A673 (cell line): ENCODE data around the gene TBC1D22A. TPM values are rescaled to one million over a fixed set of nuclear protein-coding genes. Genes with fewer than 3 reads are reported as not detected.

Experiments used
- BruUV-seq: library from RNA; stranded (reverse); fragments of 400-500 nt; replicated peaks from 2 replicates; lab custom pipeline; 2021; lab: Mats Ljungman, UMichigan
- CTCF ChIA-PET: fragments of 300-600 bp; sonication (Branson Sonifier 250); formaldehyde crosslinking; loops from one replicate; lab custom pipeline; 2022; ENCODE audit warnings: antibody characterized with exemption; lab: Charles Lee
- POLR2A ChIA-PET: fragments of 300-600 bp; sonication (Branson Sonifier 250); formaldehyde crosslinking; loops from one replicate; lab custom pipeline; 2022; ENCODE audit warnings: antibody characterized with exemption; ENCODE audit not compliant: low non-redundant PET; lab: Charles Lee
- DNase-seq: peaks from one replicate; pipeline ENCODE4 v3.0.0-alpha.2; 2015; ENCODE audit warnings: low spot score
- H3K27ac ChIP-seq: fragments of 200-600 bp; sonication (generic); 2 replicates; pipeline ENCODE4 v1.5.1; 2016; ENCODE audit warnings: mixed run types, low read depth, mild to moderate bottlenecking, mixed read lengths, antibody characterized with exemption, low read length; ENCODE audit not compliant: poor library complexity, severe bottlenecking
- H3K27me3 ChIP-seq: fragments of 200-600 bp; sonication (generic); replicated peaks from 2 replicates; pipeline ENCODE4 v1.6.1; 2017; ENCODE audit warnings: mixed run types, low read depth, mild to moderate bottlenecking, mixed read lengths, antibody characterized with exemption, low read length; ENCODE audit not compliant: insufficient read depth, poor library complexity
- H3K36me3 ChIP-seq: fragments of 200-600 bp; sonication (generic); 2 replicates; pipeline ENCODE4 v1.6.1; 2016; ENCODE audit warnings: mixed run types, mild to moderate bottlenecking, mixed read lengths, antibody characterized with exemption, low read length; ENCODE audit not compliant: insufficient read depth, poor library complexity, severe bottlenecking
- H3K4me1 ChIP-seq: fragments of 200-600 bp; sonication (generic); 2 replicates; pipeline ENCODE4 v1.6.1; 2017; ENCODE audit warnings: mixed run types, mild to moderate bottlenecking, mixed read lengths, antibody characterized with exemption, low read length; ENCODE audit not compliant: insufficient read depth, poor library complexity, severe bottlenecking
- H3K4me3 ChIP-seq: fragments of 200-600 bp; sonication (generic); 2 replicates; pipeline ENCODE4 v1.5.1; 2016; ENCODE audit warnings: low read depth, mixed run types, mild to moderate bottlenecking, mixed read lengths, low read length; ENCODE audit not compliant: poor library complexity, severe bottlenecking
- H3K9me3 ChIP-seq: fragments of 200-600 bp; sonication (generic); 2 replicates; pipeline ENCODE4 v1.6.1; 2016; ENCODE audit warnings: mixed run types, low read depth, mild to moderate bottlenecking, mixed read lengths, antibody characterized with exemption, low read length; ENCODE audit not compliant: poor library complexity, severe bottlenecking
- EZH2 ChIP-seq: fragments of 200-600 bp; sonication (generic); IDR thresholded peaks from 2 replicates; pipeline ENCODE4 v1.6.1; 2017; ENCODE audit warnings: borderline replicate concordance, low read depth, mild to moderate bottlenecking, mixed read lengths, antibody characterized with exemption, low read length; ENCODE audit not compliant: poor library complexity, severe bottlenecking
- intact Hi-C: fragments of 100-400 bp; cut with micrococcal nuclease; formaldehyde crosslinking; loops from one replicate; pipeline ENCODE4 v1.10.0; 2022; ENCODE audit not compliant: unreplicated experiment
- total RNA-seq: library from RNA; stranded (reverse); gene quantifications from 2 replicates; pipeline ENCODE4 v1.2.3, GENCODE V29; 2021
- TF ChIP-seq, protein P1 (sequence below): fragments of 300-800, 200-600 bp; sonication (generic); conservative IDR thresholded peaks from 2 replicates; pipeline ENCODE4 v1.5.1; 2017; ENCODE audit warnings: low read depth, mild to moderate bottlenecking, antibody characterized with exemption, low read length, moderate library complexity, mixed read lengths

TBC1D22A gene
- total RNA-seq, 1 experiment from 2014 or later = 22.5 TPM

DNA sequence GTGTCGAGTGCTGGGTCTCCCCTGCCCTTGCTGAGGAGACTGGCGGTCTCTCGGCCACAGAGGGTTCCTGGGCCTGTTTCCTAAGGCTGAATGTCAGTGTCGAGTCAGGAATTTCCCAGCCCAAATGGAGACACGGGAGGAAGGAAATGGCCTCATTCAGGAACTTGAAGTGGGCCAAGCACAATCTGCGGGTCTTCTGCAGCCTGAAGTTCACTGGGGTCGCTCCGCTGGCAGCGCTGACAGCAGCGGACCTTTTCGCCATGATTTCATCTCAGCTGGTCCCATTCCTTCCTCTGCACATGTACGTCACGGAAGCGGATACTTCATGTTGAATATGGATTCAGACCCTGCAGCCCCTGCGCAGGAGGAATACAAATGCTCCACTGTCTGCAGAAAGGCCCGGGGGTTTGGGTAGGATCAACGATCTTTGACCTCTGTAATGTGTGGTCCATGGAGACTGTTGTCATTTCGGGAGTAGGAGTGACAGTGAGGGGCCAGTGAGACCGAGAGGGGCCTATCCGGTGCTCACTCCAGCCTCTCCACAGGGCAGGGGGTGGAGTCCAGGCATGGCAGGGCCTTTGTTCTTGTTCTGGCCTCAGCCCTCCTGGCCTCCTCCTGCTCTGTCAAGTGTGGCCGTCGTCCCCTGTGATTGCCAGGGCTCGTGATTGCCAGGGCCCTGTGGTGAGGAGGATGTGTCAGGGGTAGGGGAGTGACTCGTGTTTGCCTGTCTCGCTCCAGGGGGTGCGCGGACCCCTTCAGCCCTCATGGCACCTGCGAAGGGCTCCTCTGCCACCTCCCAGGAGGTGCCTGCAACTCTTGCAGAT lies 402.3 kb downstream of the TBC1D22A start:
- DNase-seq = no peak

DNA sequence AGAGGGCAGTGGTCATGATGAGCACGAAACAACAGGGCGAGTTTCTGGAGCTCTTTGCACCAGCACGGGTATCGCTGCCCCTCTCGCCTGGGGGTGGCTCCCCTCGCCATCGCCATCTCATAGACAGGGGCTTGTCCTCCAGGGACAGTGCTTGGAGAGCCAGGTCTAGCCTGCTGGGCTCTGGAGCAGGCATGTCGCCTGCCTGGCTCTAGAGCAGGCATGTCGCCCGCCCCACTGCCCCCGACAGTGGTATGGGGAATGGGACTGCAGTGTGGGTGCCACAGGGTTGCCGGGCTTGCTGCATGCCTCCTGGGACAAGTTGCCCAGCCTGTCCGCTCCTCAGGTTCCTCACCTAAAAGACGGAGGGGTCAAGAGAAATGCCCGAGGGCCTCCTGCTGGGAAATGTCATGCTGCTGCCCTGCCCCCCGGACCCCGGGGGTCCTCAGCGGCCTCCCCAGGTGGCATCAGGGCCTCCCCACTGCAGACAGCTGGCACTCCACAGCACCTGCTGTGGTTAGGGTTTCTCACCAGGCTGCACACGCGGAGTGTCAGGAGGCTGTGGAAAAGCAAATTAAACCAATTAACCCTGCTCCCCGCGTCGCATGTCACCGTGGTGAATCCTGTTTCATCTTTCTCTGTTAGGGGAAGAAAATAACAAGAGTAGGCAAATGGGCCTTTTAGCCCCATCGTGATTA lies 403.0 kb downstream of the TBC1D22A start:
- H3K9me3 ChIP-seq = no peaks in the 10 kb centered on the region
- no peak overlapping the region for H3K27ac ChIP-seq
- no peaks in the 10 kb centered on the region for H3K36me3 ChIP-seq
- BruUV-seq = no TSS peak
- intact Hi-C loops = no loop called here
- TF ChIP-seq EZH2 = no peak
- TF ChIP-seq, protein P1, sequence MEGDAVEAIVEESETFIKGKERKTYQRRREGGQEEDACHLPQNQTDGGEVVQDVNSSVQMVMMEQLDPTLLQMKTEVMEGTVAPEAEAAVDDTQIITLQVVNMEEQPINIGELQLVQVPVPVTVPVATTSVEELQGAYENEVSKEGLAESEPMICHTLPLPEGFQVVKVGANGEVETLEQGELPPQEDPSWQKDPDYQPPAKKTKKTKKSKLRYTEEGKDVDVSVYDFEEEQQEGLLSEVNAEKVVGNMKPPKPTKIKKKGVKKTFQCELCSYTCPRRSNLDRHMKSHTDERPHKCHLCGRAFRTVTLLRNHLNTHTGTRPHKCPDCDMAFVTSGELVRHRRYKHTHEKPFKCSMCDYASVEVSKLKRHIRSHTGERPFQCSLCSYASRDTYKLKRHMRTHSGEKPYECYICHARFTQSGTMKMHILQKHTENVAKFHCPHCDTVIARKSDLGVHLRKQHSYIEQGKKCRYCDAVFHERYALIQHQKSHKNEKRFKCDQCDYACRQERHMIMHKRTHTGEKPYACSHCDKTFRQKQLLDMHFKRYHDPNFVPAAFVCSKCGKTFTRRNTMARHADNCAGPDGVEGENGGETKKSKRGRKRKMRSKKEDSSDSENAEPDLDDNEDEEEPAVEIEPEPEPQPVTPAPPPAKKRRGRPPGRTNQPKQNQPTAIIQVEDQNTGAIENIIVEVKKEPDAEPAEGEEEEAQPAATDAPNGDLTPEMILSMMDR = no peak
- H3K27me3 ChIP-seq = no peaks in the 10 kb centered on the region
- DNase-seq = no peak
- H3K4me3 ChIP-seq = no peak overlapping the region
- ChIA-PET CTCF (no interaction called here), POLR2A (no interaction called here)
- peaks cover 4% of the 10 kb centered on the region for H3K4me1 ChIP-seq

More for the DNA sequence above, 402.3 kb downstream of the TBC1D22A start:
- intact Hi-C loops = no loop called here
- Histone ChIP-seq H3K9me3 (no peaks in the 10 kb centered on the region), H3K4me1 (peaks cover 4% of the 10 kb centered on the region), H3K4me3 (no peak overlapping the region), H3K36me3 (no peaks in the 10 kb centered on the region), H3K27ac (no peak overlapping the region), H3K27me3 (no peaks in the 10 kb centered on the region)
- ChIA-PET POLR2A (no interaction called here), CTCF (no interaction called here)
- BruUV-seq = no TSS peak
- TF ChIP-seq, protein P1 = no peak
- no peak for TF ChIP-seq EZH2

DNA sequence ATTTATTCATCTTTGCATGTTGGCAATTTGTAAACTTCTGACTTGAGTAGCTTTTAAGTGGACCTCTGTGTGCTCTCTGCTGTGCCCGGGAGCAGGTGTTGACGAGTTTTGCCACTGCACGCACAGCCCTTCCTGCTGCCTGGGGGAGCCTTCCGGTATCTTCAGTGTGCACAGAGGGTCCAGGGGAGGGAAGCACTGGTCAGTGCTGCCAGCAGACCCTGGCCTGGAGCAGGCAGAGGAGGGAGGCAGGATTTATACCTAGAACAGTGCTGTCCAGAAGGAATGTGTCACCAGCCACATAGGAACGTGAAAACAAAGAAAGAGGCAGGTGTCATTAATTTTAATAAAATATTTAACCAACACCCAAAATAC lies 403.6 kb downstream of the TBC1D22A start:
- no TSS peak for BruUV-seq
- no peak for DNase-seq
- H3K4me3 ChIP-seq = no peak overlapping the region
- peaks cover 4% of the 10 kb centered on the region for H3K4me1 ChIP-seq
- no peaks in the 10 kb centered on the region for H3K9me3 ChIP-seq
- ChIA-PET CTCF (no interaction called here), POLR2A (no interaction called here)
- no peak overlapping the region for H3K27ac ChIP-seq
- H3K36me3 ChIP-seq = no peaks in the 10 kb centered on the region
- intact Hi-C loops = no loop called here
- H3K27me3 ChIP-seq = no peaks in the 10 kb centered on the region
- TF ChIP-seq EZH2 = no peak
- TF ChIP-seq, protein P1 = no peak
